Mucosa of rectum (tissue), 2 donors: Measurements from ENCODE around the gene CT45A10.
"Not testable (repeated sequence)": the region's sequence is repeated elsewhere in the genome, so short reads cannot be mapped to it uniquely, and the experiment has no call there.

Source experiments
- H3K27ac ChIP-seq, 2 donors: one replicate each; pipeline ENCODE4 v1.7.0; 2013; ENCODE audit warnings: inconsistent platforms in 2 of 2, low read depth in 2 of 2, low read length in 2 of 2
- H3K27me3 ChIP-seq, 2 donors: one replicate each; pipeline ENCODE4 v1.7.0; 2013; ENCODE audit warnings: low read length in 2 of 2; ENCODE audit not compliant: control insufficient read depth in 2 of 2, insufficient read depth in 2 of 2
- H3K36me3 ChIP-seq, 2 donors: one replicate each; pipeline ENCODE4 v1.7.0; 2013; ENCODE audit warnings: low read length in 2 of 2; ENCODE audit not compliant: control insufficient read depth in 2 of 2, insufficient read depth in 2 of 2
- H3K4me1 ChIP-seq, 2 donors: one replicate each; pipeline ENCODE4 v1.7.0; 2013; ENCODE audit warnings: low read length in 2 of 2, mild to moderate bottlenecking in 1 of 2; ENCODE audit not compliant: control insufficient read depth in 2 of 2, insufficient read depth in 2 of 2
- H3K4me3 ChIP-seq, 2 donors: one replicate each; pipeline ENCODE4 v1.7.0; 2013; ENCODE audit warnings: low read length in 2 of 2
- H3K9ac ChIP-seq, 2 donors: one replicate each; pipeline ENCODE4 v1.7.0; 2013; ENCODE audit warnings: low read length in 2 of 2, low read depth in 1 of 2, mild to moderate bottlenecking in 1 of 2
- H3K9me3 ChIP-seq, 2 donors: one replicate each; pipeline ENCODE4 v1.7.0; 2013; ENCODE audit warnings: low read length in 2 of 2; ENCODE audit not compliant: control insufficient read depth in 2 of 2
- donor health status: healthy.
- donor health status: Normal muscosa, but diverticular disease.

Gene CT45A10

GRCh38 chrX:135888230-135888629, 5.0 kb downstream of the CT45A10 start:
- H3K4me3 ChIP-seq, H3K36me3 ChIP-seq, H3K27ac ChIP-seq, H3K9me3 ChIP-seq, H3K4me1 ChIP-seq, H3K27me3 ChIP-seq, H3K9ac ChIP-seq: not testable (repeated sequence)

GRCh38 chrX:135882741-135883140, 10.5 kb downstream of the CT45A10 start:
- H3K9ac ChIP-seq, H3K4me1 ChIP-seq, H3K27ac ChIP-seq, H3K4me3 ChIP-seq, H3K27me3 ChIP-seq, H3K36me3 ChIP-seq, H3K9me3 ChIP-seq: not testable (repeated sequence)

GRCh38 chrX:135871712-135872111, 21.5 kb downstream of the CT45A10 start, which contains the start of gene CT45A9:
Gene CT45A9, minus strand, starts transcription at chrX:135871812. Its CDS starts 3,751 bp downstream, at chrX:135868061.
- H3K4me1 ChIP-seq: not testable (repeated sequence)

GRCh38 chrX:135854438-135854837, 38.8 kb downstream of the CT45A10 start, which contains the start of gene CT45A8:
Gene CT45A8, minus strand, starts transcription at chrX:135854538. Its CDS starts 3,755 bp downstream, at chrX:135850783.
- not testable (repeated sequence) for H3K9ac ChIP-seq, H3K4me3 ChIP-seq, H3K27ac ChIP-seq

More at GRCh38 chrX:135871712-135872111, 21.5 kb downstream of the CT45A10 start, which contains the start of gene CT45A9:
- H3K4me3 ChIP-seq, H3K9ac ChIP-seq, H3K9me3 ChIP-seq, H3K27me3 ChIP-seq, H3K27ac ChIP-seq, H3K36me3 ChIP-seq: not testable (repeated sequence)

GRCh38 chrX:135837180-135837579, 56.1 kb downstream of the CT45A10 start, which contains the start of gene CT45A7:
Gene CT45A7, minus strand, starts transcription at chrX:135837280. Its CDS starts 3,747 bp downstream, at chrX:135833533.
- H3K27ac ChIP-seq, H3K27me3 ChIP-seq, H3K4me3 ChIP-seq, H3K9me3 ChIP-seq, H3K36me3 ChIP-seq, H3K4me1 ChIP-seq, H3K9ac ChIP-seq: not testable (repeated sequence)

More at GRCh38 chrX:135854438-135854837, 38.8 kb downstream of the CT45A10 start, which contains the start of gene CT45A8:
- H3K36me3 ChIP-seq, H3K27me3 ChIP-seq, H3K9me3 ChIP-seq, H3K4me1 ChIP-seq: not testable (repeated sequence)
